AG04450 (cell line): Measurements from ENCODE around the gene RET. TPM values are rescaled to one million over a fixed set of nuclear protein-coding genes. Genes with fewer than 3 reads are reported as not detected.

Experiments used
- CTCF ChIA-PET: fragments of 300-600, 350-600 bp; formaldehyde crosslinking; extraction: SDS; loops from one replicate; lab custom pipeline; 2022; ENCODE audit warnings: antibody characterized with exemption, inconsistent platforms; lab: Charles Lee
- POLR2A ChIA-PET: fragments of 350-600 bp; formaldehyde crosslinking; extraction: SDS; loops from one replicate; lab custom pipeline; 2021; ENCODE audit warnings: antibody characterized with exemption, inconsistent platforms; lab: Yijun Ruan, JAX
- DNase-seq: peaks from one replicate; pipeline ENCODE4 v3.0.0-alpha.2; 2011; ENCODE audit warnings: low read depth, low spot score
- H3K27ac ChIP-seq: one replicate; pipeline ENCODE4 v1.5.1; 2012; ENCODE audit warnings: low read depth, low read length, control low read depth
- H3K27me3 ChIP-seq: one replicate; pipeline ENCODE4 v1.6.0; 2012; ENCODE audit warnings: low read length; ENCODE audit not compliant: control insufficient read depth, insufficient read depth
- H3K4me3 ChIP-seq: 2 replicates; pipeline ENCODE4 v1.5.1; 2011; ENCODE audit warnings: mild to moderate bottlenecking, low read depth, low read length, control low read depth
- H3K9me3 ChIP-seq: 2 replicates; pipeline ENCODE4 v1.5.1; 2012; ENCODE audit warnings: low read length; ENCODE audit not compliant: control insufficient read depth, insufficient read depth
- CTCF ChIP-seq: IDR thresholded peaks from 2 replicates; pipeline ENCODE4 v1.5.1; 2011; ENCODE audit warnings: low read depth, low read length, control low read depth, inconsistent platforms
- polyA plus RNA-seq: library from polyadenylated mRNA; depleted of rRNA; stranded (reverse); fragments of >200 nt; gene quantifications from 2 replicates; pipeline ENCODE4 v1.2.3, GENCODE V29; 2011

RET gene
- polyA plus RNA-seq, 1 experiment = 0.06 TPM

- H3K4me3 ChIP-seq = no peak overlapping the region
- POLR2A ChIA-PET = no interaction called here
These were observed 6.5 kb upstream of the RET start for GRCh38 chr10:43070121-43071085.

GRCh38 chr10:43071865-43072650 is 4.8 kb upstream of the RET start:
- CTCF ChIA-PET = no interaction called here
- no peak for DNase-seq
- no peak for TF ChIP-seq CTCF
- Histone ChIP-seq H3K4me3 (no peak overlapping the region), H3K27me3 (peaks cover 21% of the 10 kb centered on the region), H3K9me3 (no peaks in the 10 kb centered on the region), H3K27ac (no peak overlapping the region)
- POLR2A ChIA-PET = no interaction called here

More at GRCh38 chr10:43070121-43071085, 6.5 kb upstream of the RET start:
- TF ChIP-seq CTCF = no peak
- Histone ChIP-seq H3K27me3 (peaks cover 10% of the 10 kb centered on the region), H3K27ac (no peak overlapping the region), H3K9me3 (no peaks in the 10 kb centered on the region)
- CTCF ChIA-PET = no interaction called here
- no peak for DNase-seq

- ChIA-PET CTCF (no interaction called here), POLR2A (no interaction called here)
- TF ChIP-seq CTCF = no peak
- Histone ChIP-seq H3K27ac (no peak overlapping the region), H3K27me3 (peaks cover 26% of the 10 kb centered on the region), H3K4me3 (no peak overlapping the region), H3K9me3 (no peaks in the 10 kb centered on the region)
- DNase-seq = no peak
These were observed 3.7 kb upstream of the RET start for GRCh38 chr10:43073191-43073590.

- CTCF ChIA-PET = no interaction called here
- Histone ChIP-seq H3K9me3 (no peaks in the 10 kb centered on the region), H3K27me3 (peaks cover 31% of the 10 kb centered on the region), H3K27ac (no peak overlapping the region), H3K4me3 (no peak overlapping the region)
- POLR2A ChIA-PET = no interaction called here
- no peak for TF ChIP-seq CTCF
- no peak for DNase-seq
These were observed 3.1 kb upstream of the RET start for GRCh38 chr10:43073721-43074120.
